Measurements from ENCODE around the gene NBAS.
"Not testable (repeated sequence)": the region's sequence is repeated elsewhere in the genome, so short reads cannot be mapped to it uniquely, and the experiment has no call there.

NBAS gene

GRCh38 chr2:15471606-15472005 is 89.5 kb downstream of the NBAS start:
- H3K4me3 ChIP-seq (ENCODE audit: low read length) = no peak overlapping the region
- no peak overlapping the region for H3K9ac ChIP-seq (ENCODE audit: low read length)
- H3K9me3 ChIP-seq (ENCODE audit: control insufficient read depth, low read length) = no peaks in the 10 kb centered on the region
- H3K36me3 ChIP-seq (ENCODE audit: control insufficient read depth, insufficient read depth, low read length) = no peaks in the 10 kb centered on the region
- no peaks in the 10 kb centered on the region for H3K27me3 ChIP-seq (ENCODE audit: control insufficient read depth, insufficient read depth, low read length)
- H3K4me1 ChIP-seq (ENCODE audit: control insufficient read depth, insufficient read depth, low read length) = no peaks in the 10 kb centered on the region

- Histone ChIP-seq H3K27me3 (ENCODE audit: control insufficient read depth, insufficient read depth, low read length) (no peaks in the 10 kb centered on the region), H3K4me3 (ENCODE audit: low read length) (no peak overlapping the region), H3K36me3 (ENCODE audit: control insufficient read depth, insufficient read depth, low read length) (no peaks in the 10 kb centered on the region), H3K9ac (ENCODE audit: low read length) (no peak overlapping the region), H3K4me1 (ENCODE audit: control insufficient read depth, insufficient read depth, low read length) (no peaks in the 10 kb centered on the region), H3K9me3 (ENCODE audit: control insufficient read depth, low read length) (no peaks in the 10 kb centered on the region)
Observed at GRCh38 chr2:15460112-15460620, 101.0 kb downstream of the NBAS start.

- H3K9me3 ChIP-seq (ENCODE audit: control insufficient read depth, low read length) = no peaks in the 10 kb centered on the region
- no peaks in the 10 kb centered on the region for H3K36me3 ChIP-seq (ENCODE audit: control insufficient read depth, insufficient read depth, low read length)
- no peaks in the 10 kb centered on the region for H3K27me3 ChIP-seq (ENCODE audit: control insufficient read depth, insufficient read depth, low read length)
- H3K9ac ChIP-seq (ENCODE audit: low read length) = no peak overlapping the region
- no peak overlapping the region for H3K4me3 ChIP-seq (ENCODE audit: low read length)
- H3K4me1 ChIP-seq (ENCODE audit: control insufficient read depth, insufficient read depth, low read length) = no peaks in the 10 kb centered on the region
Observed at GRCh38 chr2:15458277-15458676, 102.9 kb downstream of the NBAS start.

- no peak overlapping the region for H3K9ac ChIP-seq (ENCODE audit: low read length)
- no peak overlapping the region for H3K4me3 ChIP-seq (ENCODE audit: low read length)
- no peaks in the 10 kb centered on the region for H3K9me3 ChIP-seq (ENCODE audit: control insufficient read depth, low read length)
- no peaks in the 10 kb centered on the region for H3K27me3 ChIP-seq (ENCODE audit: control insufficient read depth, insufficient read depth, low read length)
- no peaks in the 10 kb centered on the region for H3K4me1 ChIP-seq (ENCODE audit: control insufficient read depth, insufficient read depth, low read length)
- no peaks in the 10 kb centered on the region for H3K36me3 ChIP-seq (ENCODE audit: control insufficient read depth, insufficient read depth, low read length)
Observed at GRCh38 chr2:15457868-15458267, 103.3 kb downstream of the NBAS start.

GRCh38 chr2:15456352-15456751 is 104.8 kb downstream of the NBAS start:
- Histone ChIP-seq H3K36me3 (ENCODE audit: control insufficient read depth, insufficient read depth, low read length) (no peaks in the 10 kb centered on the region), H3K27me3 (ENCODE audit: control insufficient read depth, insufficient read depth, low read length) (no peaks in the 10 kb centered on the region), H3K9ac (ENCODE audit: low read length) (no peak overlapping the region), H3K4me3 (ENCODE audit: low read length) (no peak overlapping the region), H3K4me1 (ENCODE audit: control insufficient read depth, insufficient read depth, low read length) (no peaks in the 10 kb centered on the region), H3K9me3 (ENCODE audit: control insufficient read depth, low read length) (no peaks in the 10 kb centered on the region)

GRCh38 chr2:15450808-15451207 is 110.3 kb downstream of the NBAS start:
- Histone ChIP-seq H3K4me3 (ENCODE audit: low read length) (no peak overlapping the region), H3K4me1 (ENCODE audit: control insufficient read depth, insufficient read depth, low read length) (no peaks in the 10 kb centered on the region), H3K9ac (ENCODE audit: low read length) (no peak overlapping the region), H3K27me3 (ENCODE audit: control insufficient read depth, insufficient read depth, low read length) (no peaks in the 10 kb centered on the region), H3K9me3 (ENCODE audit: control insufficient read depth, low read length) (no peaks in the 10 kb centered on the region), H3K36me3 (ENCODE audit: control insufficient read depth, insufficient read depth, low read length) (no peaks in the 10 kb centered on the region)

GRCh38 chr2:15449556-15450236 is 111.4 kb downstream of the NBAS start:
- H3K9me3 ChIP-seq (ENCODE audit: control insufficient read depth, low read length) = no peaks in the 10 kb centered on the region
- no peak overlapping the region for H3K9ac ChIP-seq (ENCODE audit: low read length)
- no peaks in the 10 kb centered on the region for H3K4me1 ChIP-seq (ENCODE audit: control insufficient read depth, insufficient read depth, low read length)
- H3K4me3 ChIP-seq (ENCODE audit: low read length) = no peak overlapping the region
- no peaks in the 10 kb centered on the region for H3K36me3 ChIP-seq (ENCODE audit: control insufficient read depth, insufficient read depth, low read length)
- H3K27me3 ChIP-seq (ENCODE audit: control insufficient read depth, insufficient read depth, low read length) = no peaks in the 10 kb centered on the region

- no peaks in the 10 kb centered on the region for H3K27me3 ChIP-seq (ENCODE audit: control insufficient read depth, insufficient read depth, low read length)
- H3K36me3 ChIP-seq (ENCODE audit: control insufficient read depth, insufficient read depth, low read length) = no peaks in the 10 kb centered on the region
- no peaks in the 10 kb centered on the region for H3K4me1 ChIP-seq (ENCODE audit: control insufficient read depth, insufficient read depth, low read length)
- H3K9ac ChIP-seq (ENCODE audit: low read length) = no peak overlapping the region
- H3K4me3 ChIP-seq (ENCODE audit: low read length) = no peak overlapping the region
- H3K9me3 ChIP-seq (ENCODE audit: control insufficient read depth, low read length) = no peaks in the 10 kb centered on the region
Observed at GRCh38 chr2:15448250-15448839, 112.8 kb downstream of the NBAS start.

GRCh38 chr2:15447381-15447780 is 113.8 kb downstream of the NBAS start:
- Histone ChIP-seq H3K4me3 (ENCODE audit: low read length) (no peak overlapping the region), H3K36me3 (ENCODE audit: control insufficient read depth, insufficient read depth, low read length) (no peaks in the 10 kb centered on the region), H3K9ac (ENCODE audit: low read length) (no peak overlapping the region), H3K4me1 (ENCODE audit: control insufficient read depth, insufficient read depth, low read length) (no peaks in the 10 kb centered on the region), H3K27me3 (ENCODE audit: control insufficient read depth, insufficient read depth, low read length) (no peaks in the 10 kb centered on the region), H3K9me3 (ENCODE audit: control insufficient read depth, low read length) (no peaks in the 10 kb centered on the region)

- Histone ChIP-seq H3K9me3 (ENCODE audit: control insufficient read depth, low read length) (no peaks in the 10 kb centered on the region), H3K4me3 (ENCODE audit: low read length) (no peak overlapping the region), H3K27me3 (ENCODE audit: control insufficient read depth, insufficient read depth, low read length) (no peaks in the 10 kb centered on the region), H3K9ac (ENCODE audit: low read length) (no peak overlapping the region), H3K4me1 (ENCODE audit: control insufficient read depth, insufficient read depth, low read length) (no peaks in the 10 kb centered on the region), H3K36me3 (ENCODE audit: control insufficient read depth, insufficient read depth, low read length) (no peaks in the 10 kb centered on the region)
Observed at GRCh38 chr2:15446961-15447360, 114.2 kb downstream of the NBAS start.

GRCh38 chr2:15445891-15446562 is 115.1 kb downstream of the NBAS start:
- no peaks in the 10 kb centered on the region for H3K36me3 ChIP-seq (ENCODE audit: control insufficient read depth, insufficient read depth, low read length)
- no peaks in the 10 kb centered on the region for H3K27me3 ChIP-seq (ENCODE audit: control insufficient read depth, insufficient read depth, low read length)
- H3K4me1 ChIP-seq (ENCODE audit: control insufficient read depth, insufficient read depth, low read length) = no peaks in the 10 kb centered on the region
- H3K4me3 ChIP-seq (ENCODE audit: low read length) = no peak overlapping the region
- no peak overlapping the region for H3K9ac ChIP-seq (ENCODE audit: low read length)
- H3K9me3 ChIP-seq (ENCODE audit: control insufficient read depth, low read length) = no peaks in the 10 kb centered on the region

- H3K9me3 ChIP-seq (ENCODE audit: control insufficient read depth, low read length); H3K4me1 ChIP-seq (ENCODE audit: control insufficient read depth, insufficient read depth, low read length); H3K36me3 ChIP-seq (ENCODE audit: control insufficient read depth, insufficient read depth, low read length); H3K9ac ChIP-seq (ENCODE audit: low read length); H3K4me3 ChIP-seq (ENCODE audit: low read length); H3K27me3 ChIP-seq (ENCODE audit: control insufficient read depth, insufficient read depth, low read length): not testable (repeated sequence)
Observed at GRCh38 chr2:15439768-15440524, 121.2 kb downstream of the NBAS start.
